ENCODE data around the gene OR13J1. TPM values are rescaled to one million over a fixed set of nuclear protein-coding genes. Genes with fewer than 3 reads are reported as not detected.

Gene OR13J1
- total RNA-seq, 2 donors from 2014 or later, result not detected

GRCh38 chr9:35861161-35861897 is 8.9 kb downstream of the OR13J1 start:
- intact Hi-C loops (cut with DNase I), result no loop called here
- peaks cover 5% of the 10 kb centered on the region for H3K27me3 ChIP-seq
- DNase-seq, result no peak

GRCh38 chr9:35859990-35860339 is 10.2 kb downstream of the OR13J1 start:
- H3K27me3 ChIP-seq, result peaks cover 5% of the 10 kb centered on the region
- H3K36me3 ChIP-seq, result no peaks in the 10 kb centered on the region
- H3K9ac ChIP-seq (ENCODE audit: low read depth in 2 of 2, low read length in 2 of 2), result no peak overlapping the region
- no peaks in the 10 kb centered on the region for H3K4me1 ChIP-seq
- no peak overlapping the region for H3K27ac ChIP-seq
- DNase-seq, result no peak
- no peak overlapping the region for H3K4me3 ChIP-seq
- no peak for TF ChIP-seq CTCF (IDR thresholded peaks at IDR 0.05)
- intact Hi-C loops (cut with DNase I), result no loop called here
- no peaks in the 10 kb centered on the region for H3K9me3 ChIP-seq

More at GRCh38 chr9:35861161-35861897, 8.9 kb downstream of the OR13J1 start:
- Histone ChIP-seq H3K27ac (no peak overlapping the region), H3K4me3 (no peak overlapping the region), H3K9ac (ENCODE audit: low read depth in 2 of 2, low read length in 2 of 2) (no peak overlapping the region), H3K9me3 (no peaks in the 10 kb centered on the region), H3K4me1 (no peaks in the 10 kb centered on the region), H3K36me3 (no peaks in the 10 kb centered on the region)
- no peak for TF ChIP-seq CTCF (IDR thresholded peaks at IDR 0.05)

GRCh38 chr9:35859310-35859989 is 10.8 kb downstream of the OR13J1 start:
- Histone ChIP-seq H3K27me3 (peaks cover 5% of the 10 kb centered on the region), H3K36me3 (no peaks in the 10 kb centered on the region), H3K9ac (ENCODE audit: low read depth in 2 of 2, low read length in 2 of 2) (no peak overlapping the region), H3K9me3 (no peaks in the 10 kb centered on the region), H3K4me3 (no peak overlapping the region), H3K27ac (no peak overlapping the region), H3K4me1 (no peaks in the 10 kb centered on the region)
- intact Hi-C loops (cut with DNase I), result no loop called here
- no peak for TF ChIP-seq CTCF (IDR thresholded peaks at IDR 0.05)
- DNase-seq, result no peak

- intact Hi-C loops (cut with DNase I), result no loop called here
- no peaks in the 10 kb centered on the region for H3K4me1 ChIP-seq
- TF ChIP-seq CTCF (IDR thresholded peaks at IDR 0.05), result no peak
- no peak overlapping the region for H3K27ac ChIP-seq
- no peaks in the 10 kb centered on the region for H3K9me3 ChIP-seq
- peaks cover 5% of the 10 kb centered on the region for H3K27me3 ChIP-seq
- no peak overlapping the region for H3K4me3 ChIP-seq
- DNase-seq, result no peak
- no peak overlapping the region for H3K9ac ChIP-seq (ENCODE audit: low read depth in 2 of 2, low read length in 2 of 2)
- no peaks in the 10 kb centered on the region for H3K36me3 ChIP-seq
Observed at GRCh38 chr9:35858458-35858857, 11.7 kb downstream of the OR13J1 start.

- H3K27me3 ChIP-seq, result peaks cover 5% of the 10 kb centered on the region
- no peaks in the 10 kb centered on the region for H3K36me3 ChIP-seq
- no peak for DNase-seq
Observed at GRCh38 chr9:35856882-35857281, 13.3 kb downstream of the OR13J1 start.

More at GRCh38 chr9:35856882-35857281, 13.3 kb downstream of the OR13J1 start:
- Histone ChIP-seq H3K9me3 (no peaks in the 10 kb centered on the region), H3K4me1 (no peaks in the 10 kb centered on the region), H3K27ac (no peak overlapping the region), H3K4me3 (no peak overlapping the region), H3K9ac (ENCODE audit: low read depth in 2 of 2, low read length in 2 of 2) (no peak overlapping the region)
- no peak for TF ChIP-seq CTCF (IDR thresholded peaks at IDR 0.05)
- intact Hi-C loops (cut with DNase I), result no loop called here

Measured in colonic mucosa (tissue), 4 donors.